ENCODE measurements around the gene NHSL2.
"Not testable (repeated sequence)": the region's sequence is repeated elsewhere in the genome, so short reads cannot be mapped to it uniquely, and the experiment has no call there.

NHSL2 gene

DNA sequence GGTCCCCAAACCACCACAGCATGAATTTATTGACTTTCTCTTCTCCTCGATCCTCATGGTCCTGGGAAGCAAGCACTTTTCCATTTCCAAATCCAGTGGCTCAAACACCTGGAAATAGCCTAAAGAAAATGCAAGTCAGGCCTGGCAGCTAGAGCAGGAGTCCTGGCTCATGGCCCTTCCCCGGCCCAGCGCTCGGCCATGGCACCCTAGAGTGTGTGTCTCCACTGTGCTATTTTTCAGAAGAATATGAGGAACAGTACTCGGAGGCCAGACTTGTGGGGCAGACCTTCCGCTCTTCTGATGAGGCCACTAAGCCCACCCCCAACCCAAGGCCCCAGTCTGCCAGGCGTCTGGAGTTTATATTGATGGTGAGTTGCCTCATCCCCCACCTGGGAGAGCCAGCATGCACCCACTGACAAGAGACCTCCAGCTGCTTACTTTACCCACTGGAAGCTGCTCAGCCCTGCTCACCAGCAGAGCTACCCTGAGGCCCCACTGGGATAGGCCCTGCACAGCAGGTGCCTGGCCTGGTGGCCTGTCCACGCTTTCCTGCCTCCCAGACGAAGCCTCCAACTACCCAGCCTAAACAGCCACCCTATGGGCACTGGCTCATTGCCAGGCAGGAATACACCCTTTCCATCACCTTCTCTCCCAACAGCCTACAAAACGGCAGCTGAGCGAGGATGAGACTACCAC, 223.4 kb downstream of the NHSL2 start:
- DNase-seq: no peak

DNA sequence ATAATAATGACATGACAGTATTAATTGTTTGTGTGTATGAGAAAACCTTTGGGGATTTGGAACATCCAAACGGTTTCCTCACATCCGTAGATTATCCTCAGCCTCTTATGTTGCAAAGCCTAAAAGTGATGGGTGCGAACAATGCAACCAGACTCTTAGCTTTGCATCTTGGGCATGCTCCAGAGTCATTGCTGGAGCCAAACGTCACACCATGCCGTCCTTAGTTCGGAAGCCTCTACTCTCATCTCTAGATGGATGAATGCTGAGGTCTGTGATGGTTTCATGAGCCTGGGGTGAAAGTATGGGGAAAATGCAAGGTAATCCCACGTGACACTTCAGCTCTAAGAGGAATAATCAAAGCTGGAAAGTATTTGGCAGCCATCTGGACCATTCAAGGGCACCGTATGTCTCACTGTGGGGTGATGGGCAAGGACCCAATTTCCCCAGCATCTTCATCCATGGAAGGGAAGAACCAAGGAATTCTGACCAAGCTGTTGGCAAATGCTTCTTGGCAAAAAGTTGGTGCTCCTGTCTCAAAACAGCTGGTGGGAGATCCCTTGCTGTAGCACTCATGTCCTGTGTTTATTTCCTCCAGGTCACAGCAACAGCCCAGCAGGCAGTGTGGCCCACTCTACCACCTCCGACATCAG, 227.3 kb downstream of the NHSL2 start:
- no peak for DNase-seq

DNA sequence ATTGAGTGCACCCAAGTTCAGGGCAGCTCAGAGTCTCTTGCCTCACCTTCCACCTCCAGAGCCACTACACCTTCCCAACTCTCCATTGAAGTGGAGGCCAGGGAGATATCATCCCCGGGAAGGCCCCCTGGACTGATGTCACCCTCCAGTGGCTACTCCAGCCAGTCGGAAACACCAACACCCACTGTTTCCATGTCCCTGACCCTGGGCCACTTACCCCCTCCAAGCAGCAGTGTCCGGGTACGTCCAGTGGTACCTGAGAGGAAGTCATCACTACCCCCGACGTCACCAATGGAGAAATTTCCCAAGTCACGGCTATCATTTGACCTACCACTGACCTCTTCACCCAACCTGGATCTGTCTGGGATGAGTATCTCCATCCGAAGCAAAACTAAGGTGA, 228.9 kb downstream of the NHSL2 start:
- no peak for DNase-seq

DNA sequence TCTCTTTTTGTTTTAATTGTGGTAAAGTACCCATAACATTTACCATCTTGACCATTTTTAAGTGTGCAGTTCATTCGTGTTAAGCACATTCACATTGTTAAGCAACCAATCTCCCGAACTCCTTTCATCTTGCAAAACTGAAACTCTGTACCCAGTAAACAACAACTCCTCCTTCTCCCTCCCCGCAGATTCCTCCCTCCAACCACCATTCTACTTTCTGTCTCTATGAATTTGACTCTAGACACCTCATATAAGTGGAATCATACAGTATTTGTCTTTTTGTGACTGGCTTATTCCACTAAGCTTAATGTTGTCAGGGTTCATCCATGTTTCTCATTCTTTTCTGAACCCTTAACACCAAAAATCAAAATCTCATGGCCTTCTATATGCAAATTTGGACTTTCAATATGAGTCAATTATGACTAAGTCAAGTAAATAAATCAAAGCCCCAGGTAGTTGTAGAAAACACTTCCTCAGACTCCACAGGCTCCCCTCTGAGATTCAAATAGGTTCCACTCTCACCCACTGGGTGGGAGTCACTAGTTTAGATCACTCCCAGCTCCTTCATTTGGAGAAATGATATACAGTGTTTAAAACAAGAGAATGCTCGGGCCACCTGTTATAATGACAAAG, 230.8 kb downstream of the NHSL2 start:
- DNase-seq: no peak

DNA sequence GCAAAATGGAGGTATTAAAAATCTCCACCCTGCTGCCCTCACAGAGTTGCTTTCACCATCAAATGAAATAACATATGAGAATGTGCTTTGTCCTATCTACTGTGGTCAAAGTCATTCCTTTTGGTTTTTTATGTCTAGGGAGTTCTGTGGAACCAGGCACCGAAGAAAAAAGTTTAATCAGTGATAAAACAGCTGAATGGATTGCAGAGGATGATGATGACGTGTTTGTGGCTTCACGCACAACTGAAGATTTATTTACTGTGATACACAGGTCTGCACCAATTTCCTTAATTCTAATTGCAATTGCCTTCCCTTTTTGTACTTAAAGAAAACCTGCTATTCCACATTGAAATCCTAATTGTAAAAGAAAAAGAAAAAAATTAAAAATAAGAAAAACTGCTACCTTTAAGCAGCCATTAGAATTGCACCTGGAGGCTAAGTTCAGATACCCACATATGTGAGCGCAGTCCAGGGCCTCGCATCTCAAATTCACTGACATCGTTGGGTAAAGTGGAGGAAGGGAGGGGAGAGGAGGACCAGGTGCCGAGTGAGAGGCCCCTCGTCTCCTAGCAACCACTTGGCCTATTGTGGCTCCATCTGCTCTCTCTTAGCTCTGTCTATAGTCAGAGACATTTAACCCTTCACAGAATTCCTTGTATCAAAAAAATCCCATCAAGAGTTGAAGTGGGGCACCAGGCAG, 231.6 kb downstream of the NHSL2 start:
- DNase-seq: peak; percentile 79

DNA sequence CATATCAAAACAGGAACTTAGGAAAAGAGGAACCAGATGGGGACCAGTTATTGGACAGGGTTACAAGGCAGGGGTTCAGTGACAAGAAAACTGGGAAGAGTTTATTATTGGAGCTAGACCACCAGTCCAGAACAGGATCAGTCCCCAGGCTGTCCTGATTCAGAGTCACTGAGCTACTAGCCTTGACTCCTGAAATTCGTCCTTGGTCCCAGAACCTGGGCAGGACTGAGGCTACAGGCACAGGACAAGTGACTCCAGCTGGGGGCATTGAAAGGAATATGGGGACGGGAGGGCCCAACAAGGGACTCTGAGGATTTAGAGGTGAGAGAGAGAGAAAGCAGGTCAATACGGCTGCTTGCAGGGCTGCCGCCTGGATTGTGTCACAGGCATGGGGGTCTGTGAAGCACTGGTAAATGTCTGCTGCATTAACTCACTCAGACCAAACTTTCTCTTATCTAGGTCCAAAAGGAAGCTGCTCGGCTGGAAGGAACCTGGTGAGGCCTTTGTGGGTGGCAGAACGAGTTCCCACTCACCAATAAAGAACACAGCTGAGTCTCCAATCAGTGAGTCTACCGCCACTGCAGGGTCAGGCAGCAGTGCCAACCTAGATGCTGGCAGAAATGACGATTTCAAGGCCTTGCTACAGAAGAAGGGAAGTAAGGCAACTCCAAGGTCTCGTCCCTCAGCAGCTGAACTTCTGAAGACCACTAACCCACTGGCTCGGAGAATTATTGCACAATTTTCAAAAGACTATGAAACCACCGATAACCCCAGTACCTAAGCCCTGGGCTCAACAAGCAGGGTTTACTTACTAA, 232.4 kb downstream of the NHSL2 start:
- DNase-seq: no peak

DNA sequence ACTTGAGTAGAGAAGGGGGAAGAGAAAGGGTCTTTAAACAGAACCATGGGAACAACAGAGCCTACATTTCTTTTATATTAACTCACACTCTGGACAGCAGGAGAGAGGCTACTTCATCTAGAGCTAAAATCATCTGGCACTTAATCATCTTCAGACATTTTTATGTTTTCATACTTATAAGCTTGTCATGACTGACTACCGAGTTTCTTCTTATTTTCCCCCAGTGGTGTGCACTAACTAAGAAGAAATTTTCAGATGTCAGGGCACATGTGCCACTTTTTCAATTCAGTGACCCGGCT, 232.9 kb downstream of the NHSL2 start:
- DNase-seq: no peak

DNA sequence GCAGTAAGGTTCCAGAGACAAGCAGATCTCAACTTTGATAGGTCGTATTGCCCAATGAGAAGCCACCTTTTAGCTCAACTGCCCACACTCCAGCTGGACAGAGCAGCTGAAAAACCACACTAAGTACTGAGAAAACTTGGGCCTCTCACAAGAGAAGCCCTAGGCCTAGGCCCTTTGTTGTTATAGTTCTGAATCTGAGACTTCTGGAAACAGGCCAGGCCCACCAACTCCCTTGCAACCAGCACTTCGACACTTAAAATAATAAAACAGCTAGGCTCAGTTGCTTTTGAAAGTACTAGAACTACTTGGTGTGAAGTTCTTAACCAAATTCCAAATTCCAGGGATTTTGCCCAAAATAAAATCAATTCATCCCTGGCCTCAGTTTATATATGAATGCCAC, 234.5 kb downstream of the NHSL2 start:
- DNase-seq: no peak

DNA sequence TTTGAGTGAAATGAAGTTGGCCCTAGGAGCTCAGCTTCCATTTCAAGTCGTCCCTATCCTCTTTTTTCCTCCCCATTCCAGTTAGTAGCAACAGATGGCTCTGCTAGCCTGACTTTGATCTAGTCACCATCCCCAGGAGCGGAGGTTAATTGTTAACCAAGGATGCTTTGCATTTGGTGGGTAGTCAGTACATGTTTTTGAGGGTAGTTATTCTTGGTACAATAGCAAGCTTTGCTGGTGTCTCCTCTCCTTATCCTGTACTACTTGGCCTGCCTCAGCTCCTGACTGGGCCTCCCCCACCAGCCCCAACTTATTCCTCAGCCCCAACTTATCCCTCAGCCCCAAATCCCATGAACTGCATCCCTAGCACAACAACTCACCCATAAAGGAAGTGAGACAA, 235.9 kb downstream of the NHSL2 start:
- DNase-seq: no peak

DNA sequence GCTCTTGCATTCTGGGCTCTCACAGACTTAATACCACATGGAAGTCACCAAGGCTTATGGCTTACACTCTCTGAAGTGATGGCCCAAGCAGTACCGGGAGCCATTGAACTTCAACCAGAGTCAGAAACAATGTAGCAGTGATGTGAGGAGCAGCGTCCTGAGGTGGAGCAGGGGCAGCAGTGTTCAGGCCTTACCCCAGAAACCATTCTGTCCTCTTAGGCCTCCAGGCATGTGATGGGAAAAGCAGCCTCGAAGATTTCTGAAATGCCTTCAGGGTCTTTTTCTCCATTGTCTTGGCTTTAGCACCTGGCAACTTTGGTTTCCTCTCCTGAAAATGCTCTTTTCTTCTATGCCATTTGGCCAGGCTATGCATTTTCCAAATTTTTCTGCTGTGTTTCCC, 248.1 kb downstream of the NHSL2 start:
- no peak for DNase-seq

DNA sequence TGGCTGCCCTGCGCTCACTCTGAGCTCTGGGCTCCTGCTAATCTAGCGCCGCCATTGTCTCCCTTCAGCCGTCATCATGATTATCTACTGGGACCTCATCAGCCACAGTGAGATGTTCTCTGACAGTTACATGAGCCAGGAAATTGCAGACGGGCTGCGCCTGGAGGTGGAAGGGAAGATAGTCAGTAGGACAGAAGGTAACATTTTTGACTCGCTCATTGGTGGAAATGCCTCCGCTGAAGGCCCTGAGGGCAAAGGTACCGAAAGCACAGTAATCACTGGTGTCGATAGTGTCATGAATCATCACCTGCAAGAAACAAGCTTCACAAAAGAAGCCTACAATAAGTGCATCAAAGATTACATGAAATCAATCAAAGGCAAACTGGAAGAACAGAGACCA, 249.1 kb downstream of the NHSL2 start:
- DNase-seq: no peak

DNA sequence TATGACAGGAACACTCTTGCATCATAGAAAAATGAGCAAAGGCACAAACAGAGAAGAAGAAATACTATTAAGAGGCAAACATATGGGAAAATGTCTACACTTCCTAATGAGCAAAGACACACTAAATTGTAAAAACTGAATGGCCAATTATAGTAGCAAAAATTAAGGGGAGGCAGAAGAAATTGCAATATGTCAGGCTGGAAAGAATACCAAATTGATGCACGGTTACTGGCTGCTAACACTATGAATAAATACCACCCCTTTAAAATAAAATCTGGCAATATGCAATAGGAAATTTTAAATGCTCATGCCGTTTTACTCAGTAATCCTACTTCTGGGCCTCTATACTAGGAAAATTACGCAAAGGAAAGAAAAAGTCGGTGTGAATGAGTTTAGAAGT, 254.9 kb downstream of the NHSL2 start:
- DNase-seq: no peak

DNA sequence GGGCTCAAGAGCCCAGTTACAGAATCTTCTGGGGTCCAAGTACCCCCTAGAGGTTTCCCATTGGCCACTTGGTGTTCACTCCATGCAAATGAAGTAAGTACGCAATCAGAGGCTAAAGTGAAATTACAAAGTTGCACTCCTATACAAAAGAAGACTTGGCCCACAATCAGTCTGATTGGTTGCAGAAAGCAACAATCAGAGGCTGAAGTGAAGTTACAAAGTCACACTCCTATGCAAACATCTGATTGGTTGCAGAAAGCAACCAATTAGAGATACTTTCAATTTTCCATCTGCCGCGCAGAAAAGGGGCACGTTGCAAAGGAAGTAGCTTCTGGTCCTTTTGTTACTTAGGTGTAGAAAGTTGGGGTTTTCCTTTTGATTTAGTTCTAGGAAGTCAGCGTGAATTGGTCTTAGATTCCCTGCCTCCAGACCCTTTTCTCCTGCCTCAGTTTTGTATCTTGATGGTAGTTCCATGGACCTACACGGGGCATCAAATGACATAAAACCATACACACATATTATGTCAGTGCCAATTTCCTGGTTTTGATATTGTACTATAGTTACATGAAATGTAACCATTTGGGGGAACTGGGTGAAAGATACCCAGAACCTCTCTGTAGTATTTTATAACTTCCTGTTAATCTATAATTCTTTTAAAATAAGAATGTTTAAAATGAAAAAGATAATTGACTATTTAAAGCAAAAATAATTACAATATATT, 258.5 kb downstream of the NHSL2 start:
- no peak for DNase-seq

DNA sequence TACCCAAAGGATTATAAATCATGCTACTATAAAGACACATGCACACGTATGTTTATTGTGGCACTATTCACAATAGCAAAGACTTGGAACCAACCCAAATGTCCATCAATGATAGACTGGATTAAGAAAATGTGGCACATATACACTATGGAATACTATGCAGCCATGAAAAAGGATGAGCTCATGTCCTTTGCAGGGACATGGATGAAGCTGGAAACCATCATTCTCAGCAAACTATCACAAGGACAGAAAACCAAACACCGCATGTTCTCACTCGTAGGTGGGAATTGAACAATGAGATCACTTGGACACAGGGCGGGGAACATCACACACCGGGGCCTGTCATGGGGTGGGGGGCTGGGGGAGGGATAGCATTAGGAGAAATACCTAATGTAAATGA, 265.6 kb downstream of the NHSL2 start:
- not testable (repeated sequence) for DNase-seq

DNA sequence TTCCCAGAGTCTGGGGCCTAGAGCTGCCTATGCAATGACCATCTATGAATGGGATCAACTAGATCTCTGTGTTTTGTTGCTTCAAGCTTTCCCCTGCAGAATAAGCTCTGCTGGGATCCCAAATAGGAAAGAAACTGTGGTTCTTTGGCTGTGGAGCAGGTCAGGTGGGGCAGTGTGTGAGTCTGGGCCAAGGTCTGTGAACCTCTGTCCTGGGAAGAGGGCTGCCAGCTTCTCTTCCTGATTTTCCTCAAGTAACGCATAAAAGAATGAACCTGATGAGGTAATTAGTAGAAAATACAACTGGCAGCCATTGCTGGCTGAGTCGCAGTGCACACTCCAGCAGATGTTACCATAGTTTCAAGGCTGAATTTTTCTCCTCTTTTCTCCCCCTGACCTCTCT, 266.3 kb downstream of the NHSL2 start:
- DNase-seq: no peak

DNA sequence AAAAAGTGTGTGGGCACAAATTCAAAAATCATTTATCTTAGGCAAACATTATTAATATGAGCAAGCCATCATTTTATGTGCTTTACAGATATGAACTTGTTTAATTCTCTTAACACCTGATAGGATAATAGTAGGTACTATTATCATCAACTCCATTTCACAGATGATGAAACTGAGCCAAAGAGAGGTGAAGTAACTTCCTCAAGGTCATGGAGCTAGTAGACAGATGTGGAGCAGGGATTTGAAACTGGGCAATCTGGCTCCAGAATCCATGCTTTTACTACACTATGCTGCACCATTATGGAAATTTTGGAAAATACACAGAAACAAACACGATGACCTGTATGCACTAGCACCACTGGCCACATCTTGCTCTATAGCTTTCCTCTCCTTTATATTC, 269.9 kb downstream of the NHSL2 start:
- no peak for DNase-seq

DNA sequence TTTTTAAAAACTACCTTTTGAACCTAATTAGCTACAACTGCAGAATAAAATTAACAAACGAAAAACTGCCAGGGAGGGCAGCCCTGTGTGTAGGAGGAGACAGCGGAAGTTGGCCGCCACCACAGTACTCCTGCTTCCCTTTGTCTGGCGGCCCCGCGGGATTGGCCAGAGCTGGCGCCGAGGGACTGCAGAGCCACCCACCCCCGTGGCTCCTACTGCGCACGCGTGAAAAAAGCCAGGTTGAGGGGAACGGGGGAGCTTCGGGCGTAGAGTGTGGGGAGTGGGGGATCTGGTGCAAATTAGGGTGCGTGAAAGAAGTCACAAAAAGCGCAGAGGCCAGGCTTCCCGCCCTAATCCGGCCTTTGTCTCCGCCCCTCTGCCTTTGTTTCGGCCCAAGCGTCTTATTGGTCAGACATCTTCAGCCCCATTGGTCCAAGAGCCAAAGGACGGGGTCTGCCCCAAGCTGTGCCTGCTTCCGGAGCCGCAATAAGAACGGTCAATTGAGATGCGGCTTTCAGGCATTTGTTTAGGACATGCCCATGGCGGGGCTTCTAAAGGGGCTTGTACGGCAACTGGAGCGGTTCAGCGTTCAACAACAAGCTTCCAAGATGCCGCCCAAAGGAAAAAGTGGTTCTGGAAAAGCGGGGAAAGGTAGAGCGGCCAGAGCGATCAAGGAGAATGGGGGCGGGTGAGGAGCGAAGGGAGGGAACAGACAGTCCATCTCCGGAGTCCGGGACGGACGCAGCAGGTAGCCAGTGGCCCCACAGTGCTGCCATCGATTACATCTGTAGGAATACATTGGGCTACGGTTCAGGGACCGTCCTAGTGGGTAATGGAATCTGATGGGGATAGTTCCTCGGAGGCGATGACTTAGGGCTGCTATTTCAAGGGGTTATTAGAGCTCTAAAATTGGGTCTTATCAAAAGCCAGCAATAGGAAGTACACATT, 270.8 kb downstream of the NHSL2 start, which contains the start of gene PIN4:
TSS of gene PIN4 (plus strand) at position 580 of the 948 bp plus-strand sequence. CDS start at position 609, 29 bp downstream.
- DNase-seq: peak; percentile 83

DNA sequence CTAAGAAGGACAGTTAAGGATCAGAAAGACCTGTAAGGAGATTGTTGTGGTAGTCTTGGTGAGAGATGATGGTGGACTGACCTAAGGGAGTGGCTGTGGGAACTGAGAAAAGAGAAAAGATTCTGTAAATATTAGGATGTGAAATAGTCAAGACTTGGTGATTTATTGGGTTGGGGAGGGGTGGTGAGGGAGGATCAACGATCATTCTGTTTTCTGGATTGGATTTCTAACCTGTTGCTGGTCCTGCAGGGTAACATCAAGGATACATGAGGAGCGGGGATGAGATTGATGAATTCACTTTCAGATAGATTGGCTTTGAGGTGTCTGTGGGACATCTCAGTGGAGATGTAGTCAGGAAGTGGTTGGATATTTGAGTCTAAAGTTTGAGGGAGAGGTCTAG, 272.3 kb downstream of the NHSL2 start:
- DNase-seq: no peak

DNA sequence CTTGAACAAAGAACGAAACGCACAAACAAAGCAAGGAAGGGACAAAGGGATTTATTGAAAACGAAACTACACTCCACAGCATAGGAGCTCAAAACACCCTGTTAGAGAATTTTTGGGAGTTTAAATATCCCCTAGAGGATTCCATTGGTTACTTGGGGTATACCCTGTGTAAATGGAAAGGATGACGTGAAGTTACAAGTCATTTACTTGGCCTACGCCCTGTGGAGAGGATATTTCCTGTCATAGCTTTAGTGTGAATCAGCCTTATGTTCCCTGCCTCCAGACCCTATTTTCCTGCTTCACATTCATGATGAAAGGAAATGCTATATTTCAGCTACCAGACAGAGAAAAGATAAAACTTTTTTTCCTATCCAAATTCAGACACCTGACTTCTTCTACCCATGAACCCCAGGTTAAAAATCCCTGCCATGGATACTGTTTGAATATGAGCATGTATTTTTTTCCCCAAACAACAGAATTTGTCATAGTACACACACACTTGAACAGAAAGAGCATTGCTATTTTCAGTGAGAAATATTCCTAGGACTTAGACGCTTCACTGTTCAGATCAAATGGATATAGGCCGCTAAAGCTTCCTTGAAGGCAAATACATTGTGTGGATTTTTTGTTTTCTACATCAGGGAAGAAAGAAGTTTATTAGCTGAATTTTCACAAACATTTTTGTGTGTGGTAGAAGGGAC, 291.3 kb downstream of the NHSL2 start:
- no peak for DNase-seq
